Nephron progenitor cell (in vitro differentiated cells): ENCODE data around the gene RAP1GDS1.
A peak's percentile ranks its signal among the peaks of the same experiment; 100 is the strongest.

Experiments
- DNase-seq: peaks from one replicate; pipeline ENCODE4 v3.0.0; 2021
- H3K27ac Mint-ChIP-seq: 2 replicates; pipeline ENCODE4 v1.8.0; 2021; ENCODE audit warnings: mild to moderate bottlenecking, moderate library complexity, mixed read lengths
- H3K27me3 Mint-ChIP-seq: 2 replicates; pipeline ENCODE4 v1.8.0; 2021; ENCODE audit warnings: mild to moderate bottlenecking, low read depth, mixed read lengths; ENCODE audit not compliant: poor library complexity
- H3K36me3 Mint-ChIP-seq: 2 replicates; pipeline ENCODE4 v1.8.0; 2021; ENCODE audit warnings: low read depth, mixed read lengths
- H3K4me1 Mint-ChIP-seq: 2 replicates; pipeline ENCODE4 v1.8.0; 2021; ENCODE audit warnings: mixed read lengths
- H3K4me3 Mint-ChIP-seq: 2 replicates; pipeline ENCODE4 v1.8.0; 2021; ENCODE audit warnings: mild to moderate bottlenecking, moderate library complexity, mixed read lengths
- H3K9me3 Mint-ChIP-seq: 2 replicates; pipeline ENCODE4 v1.8.0; 2021; ENCODE audit warnings: mild to moderate bottlenecking, moderate library complexity, mixed read lengths
- TF ChIP-seq, protein P1 (sequence below): fragments of 200-600 bp; sonication (generic); IDR thresholded peaks from 2 replicates; pipeline ENCODE4 v1.5.0; 2021; ENCODE audit warnings: antibody characterized with exemption

RAP1GDS1 gene

DNA sequence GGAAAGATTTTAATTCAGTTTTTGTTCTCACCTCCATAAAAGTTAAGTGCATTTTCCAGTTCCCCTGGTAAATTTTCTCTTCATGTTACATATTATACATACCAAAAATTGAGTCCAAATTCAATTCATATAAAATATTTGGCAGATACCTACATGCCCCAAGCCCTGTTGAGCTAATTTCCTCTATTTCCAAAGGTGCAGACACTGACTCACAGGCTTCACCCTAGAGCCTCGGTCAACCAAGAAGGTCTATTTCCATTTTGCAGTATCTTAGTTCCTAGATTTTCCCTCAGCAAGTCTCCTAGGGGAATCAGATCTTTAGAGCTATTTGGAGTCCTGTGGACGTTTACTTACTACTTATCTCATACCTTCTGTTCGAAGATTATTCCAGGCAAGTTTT lies 222.8 kb downstream of the RAP1GDS1 start:
- Mint-ChIP-seq H3K9me3 (peaks cover under 1% of the 10 kb centered on the region), H3K27ac (peak overlapping the region; percentile 14), H3K36me3 (peaks cover 48% of the 10 kb centered on the region), H3K4me1 (peaks cover 41% of the 10 kb centered on the region), H3K27me3 (peaks cover 3% of the 10 kb centered on the region), H3K4me3 (no peak overlapping the region)
- no peak for DNase-seq
- TF ChIP-seq, protein P1, sequence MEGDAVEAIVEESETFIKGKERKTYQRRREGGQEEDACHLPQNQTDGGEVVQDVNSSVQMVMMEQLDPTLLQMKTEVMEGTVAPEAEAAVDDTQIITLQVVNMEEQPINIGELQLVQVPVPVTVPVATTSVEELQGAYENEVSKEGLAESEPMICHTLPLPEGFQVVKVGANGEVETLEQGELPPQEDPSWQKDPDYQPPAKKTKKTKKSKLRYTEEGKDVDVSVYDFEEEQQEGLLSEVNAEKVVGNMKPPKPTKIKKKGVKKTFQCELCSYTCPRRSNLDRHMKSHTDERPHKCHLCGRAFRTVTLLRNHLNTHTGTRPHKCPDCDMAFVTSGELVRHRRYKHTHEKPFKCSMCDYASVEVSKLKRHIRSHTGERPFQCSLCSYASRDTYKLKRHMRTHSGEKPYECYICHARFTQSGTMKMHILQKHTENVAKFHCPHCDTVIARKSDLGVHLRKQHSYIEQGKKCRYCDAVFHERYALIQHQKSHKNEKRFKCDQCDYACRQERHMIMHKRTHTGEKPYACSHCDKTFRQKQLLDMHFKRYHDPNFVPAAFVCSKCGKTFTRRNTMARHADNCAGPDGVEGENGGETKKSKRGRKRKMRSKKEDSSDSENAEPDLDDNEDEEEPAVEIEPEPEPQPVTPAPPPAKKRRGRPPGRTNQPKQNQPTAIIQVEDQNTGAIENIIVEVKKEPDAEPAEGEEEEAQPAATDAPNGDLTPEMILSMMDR, result no peak

DNA sequence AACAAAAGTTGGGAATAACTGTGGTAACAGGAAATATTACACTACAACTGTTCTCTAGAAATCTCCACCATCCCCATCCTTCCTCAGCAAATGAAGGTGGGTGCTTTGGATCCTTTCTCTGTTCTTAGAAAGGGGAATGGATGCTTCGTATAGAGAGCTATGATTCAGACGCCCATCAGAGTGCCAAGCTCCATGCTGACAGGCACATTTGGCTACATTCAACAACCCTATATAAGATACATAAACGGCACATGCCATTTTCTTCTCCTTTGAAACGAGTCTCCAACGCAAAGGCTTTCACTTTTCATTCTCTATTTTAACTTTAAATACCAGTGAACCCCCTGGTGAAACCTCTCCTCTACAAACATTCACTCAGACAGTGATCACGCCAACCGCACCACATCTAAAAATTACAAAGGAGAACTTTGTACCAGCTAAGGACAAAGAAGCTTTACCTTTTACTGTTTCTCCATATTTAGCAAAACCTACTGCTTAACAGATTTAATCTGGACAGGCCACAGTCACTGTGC lies 224.7 kb downstream of the RAP1GDS1 start:
- TF ChIP-seq, protein P1, result no peak
- no peak for DNase-seq
- H3K4me3 Mint-ChIP-seq, result no peak overlapping the region
- H3K36me3 Mint-ChIP-seq, result peaks cover 44% of the 10 kb centered on the region
- peaks cover 3% of the 10 kb centered on the region for H3K27me3 Mint-ChIP-seq
- peaks cover 46% of the 10 kb centered on the region for H3K4me1 Mint-ChIP-seq
- H3K27ac Mint-ChIP-seq, result no peak overlapping the region
- peaks cover 7% of the 10 kb centered on the region for H3K9me3 Mint-ChIP-seq

DNA sequence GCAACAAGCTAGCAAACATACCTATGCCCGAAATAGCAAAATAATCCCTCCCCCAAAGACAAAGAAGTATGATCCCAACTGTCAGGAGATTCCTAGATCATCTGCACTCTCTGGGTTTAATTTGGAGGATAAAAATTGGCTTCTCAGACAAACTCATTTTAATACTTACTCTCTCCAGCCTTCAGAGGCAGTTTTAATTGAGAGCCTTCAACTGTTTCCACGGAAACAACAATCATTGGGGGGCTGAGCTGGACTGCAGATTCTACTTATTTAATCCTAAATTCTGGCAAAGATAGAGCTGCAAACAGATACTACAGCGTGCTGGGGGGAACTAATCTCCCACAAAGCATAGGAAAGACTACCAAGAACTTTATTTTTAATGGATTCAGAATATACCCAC lies 229.1 kb downstream of the RAP1GDS1 start:
- Mint-ChIP-seq H3K27me3 (peaks cover under 1% of the 10 kb centered on the region), H3K36me3 (peaks cover 20% of the 10 kb centered on the region), H3K9me3 (peaks cover 7% of the 10 kb centered on the region), H3K4me3 (no peak overlapping the region), H3K27ac (no peak overlapping the region), H3K4me1 (peaks cover 51% of the 10 kb centered on the region)
- DNase-seq, result no peak
- TF ChIP-seq, protein P1, result no peak

DNA sequence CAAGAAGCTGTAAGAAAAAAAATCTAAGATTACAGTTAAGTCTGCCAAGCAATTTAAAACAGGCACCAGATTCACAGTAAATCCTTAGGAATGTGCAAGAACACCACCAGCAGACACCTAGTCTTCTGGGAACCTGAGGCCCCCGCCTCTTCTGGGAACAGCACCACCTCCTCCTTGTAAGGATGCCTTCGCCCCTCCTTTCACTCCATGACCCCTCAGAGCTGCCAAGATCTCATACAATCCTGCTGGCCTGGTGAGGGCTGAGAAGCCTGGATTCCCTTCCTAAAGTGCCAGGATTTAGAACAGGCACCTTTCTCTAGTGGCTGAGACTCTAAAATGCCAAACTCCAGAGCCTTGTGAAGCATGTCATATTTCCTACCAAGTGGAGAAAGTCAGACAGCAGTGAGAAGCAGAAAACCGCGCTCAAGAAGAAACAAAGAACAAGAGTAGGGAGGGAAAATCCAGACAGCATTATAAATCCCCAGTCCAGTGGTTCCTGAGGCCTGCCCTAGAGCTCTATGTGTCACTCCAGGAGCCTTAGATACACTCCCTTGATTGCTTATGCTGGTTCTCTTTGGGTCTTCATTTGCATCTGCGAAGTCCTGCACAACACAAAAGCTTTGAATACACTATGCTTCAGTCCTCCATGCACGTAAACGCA lies 230.8 kb downstream of the RAP1GDS1 start:
- Mint-ChIP-seq H3K9me3 (peaks cover 7% of the 10 kb centered on the region), H3K27ac (peak overlapping the region; percentile 98)
- DNase-seq, result no peak

DNA sequence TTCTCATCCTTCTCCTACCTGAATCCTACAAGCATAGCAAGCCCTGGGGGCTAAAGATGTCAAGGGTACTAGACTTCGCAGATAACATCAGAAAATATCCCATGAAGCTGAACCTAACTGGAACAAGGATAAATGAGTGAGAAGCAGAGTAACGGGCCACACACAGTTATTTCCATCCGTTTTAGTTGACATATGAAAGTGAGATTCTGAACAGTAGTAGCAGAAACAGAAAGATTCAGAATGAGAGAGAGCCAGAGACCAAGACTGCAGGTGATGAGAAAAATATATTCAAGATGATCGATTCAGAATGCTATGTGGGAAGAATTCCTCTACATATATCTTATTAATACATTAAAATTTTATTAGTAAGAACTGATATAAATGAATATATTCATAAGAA lies 232.1 kb downstream of the RAP1GDS1 start:
- no peak overlapping the region for H3K4me3 Mint-ChIP-seq
- DNase-seq, result no peak
- peaks cover 62% of the 10 kb centered on the region for H3K4me1 Mint-ChIP-seq
- no peaks in the 10 kb centered on the region for H3K27me3 Mint-ChIP-seq
- peaks cover 18% of the 10 kb centered on the region for H3K36me3 Mint-ChIP-seq
- TF ChIP-seq, protein P1, result no peak
- peaks cover 7% of the 10 kb centered on the region for H3K9me3 Mint-ChIP-seq
- no peak overlapping the region for H3K27ac Mint-ChIP-seq

More for the DNA sequence above, 230.8 kb downstream of the RAP1GDS1 start:
- Mint-ChIP-seq H3K36me3 (peaks cover 20% of the 10 kb centered on the region), H3K4me1 (peaks cover 62% of the 10 kb centered on the region), H3K4me3 (peak overlapping the region; percentile 52), H3K27me3 (no peaks in the 10 kb centered on the region)
- TF ChIP-seq, protein P1, result no peak
